ENCODE results near the gene STRN4.

STRN4 gene

DNA sequence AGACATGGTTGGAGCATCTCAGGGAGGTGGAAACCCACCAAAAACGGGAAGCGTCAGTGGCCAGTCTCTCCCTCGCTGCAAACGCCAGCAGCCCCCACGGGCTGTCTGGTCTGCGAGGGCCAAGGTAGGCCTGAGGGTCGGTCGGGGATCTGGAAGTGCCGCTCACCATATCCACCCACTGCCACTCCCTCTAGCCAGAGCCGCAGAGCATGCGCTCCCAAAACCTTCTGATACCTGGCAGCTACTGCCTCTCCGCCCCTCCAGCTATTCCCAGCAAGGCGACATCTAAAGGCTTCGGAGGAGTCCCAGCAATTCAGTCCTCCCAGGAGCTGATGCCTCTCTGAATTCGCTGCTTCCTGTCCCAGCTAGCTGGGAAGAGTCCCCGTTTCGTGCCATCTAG is 4.8 kb downstream of the STRN4 start:
- TF ChIP-seq, protein P1, sequence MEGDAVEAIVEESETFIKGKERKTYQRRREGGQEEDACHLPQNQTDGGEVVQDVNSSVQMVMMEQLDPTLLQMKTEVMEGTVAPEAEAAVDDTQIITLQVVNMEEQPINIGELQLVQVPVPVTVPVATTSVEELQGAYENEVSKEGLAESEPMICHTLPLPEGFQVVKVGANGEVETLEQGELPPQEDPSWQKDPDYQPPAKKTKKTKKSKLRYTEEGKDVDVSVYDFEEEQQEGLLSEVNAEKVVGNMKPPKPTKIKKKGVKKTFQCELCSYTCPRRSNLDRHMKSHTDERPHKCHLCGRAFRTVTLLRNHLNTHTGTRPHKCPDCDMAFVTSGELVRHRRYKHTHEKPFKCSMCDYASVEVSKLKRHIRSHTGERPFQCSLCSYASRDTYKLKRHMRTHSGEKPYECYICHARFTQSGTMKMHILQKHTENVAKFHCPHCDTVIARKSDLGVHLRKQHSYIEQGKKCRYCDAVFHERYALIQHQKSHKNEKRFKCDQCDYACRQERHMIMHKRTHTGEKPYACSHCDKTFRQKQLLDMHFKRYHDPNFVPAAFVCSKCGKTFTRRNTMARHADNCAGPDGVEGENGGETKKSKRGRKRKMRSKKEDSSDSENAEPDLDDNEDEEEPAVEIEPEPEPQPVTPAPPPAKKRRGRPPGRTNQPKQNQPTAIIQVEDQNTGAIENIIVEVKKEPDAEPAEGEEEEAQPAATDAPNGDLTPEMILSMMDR (conservative IDR thresholded peaks at IDR 0.05; ENCODE audit: low read length): no peak
- no peak overlapping the region for H3K4me3 ChIP-seq (ENCODE audit: low read length)
- DNase-seq (ENCODE audit: low read depth): no peak

DNA sequence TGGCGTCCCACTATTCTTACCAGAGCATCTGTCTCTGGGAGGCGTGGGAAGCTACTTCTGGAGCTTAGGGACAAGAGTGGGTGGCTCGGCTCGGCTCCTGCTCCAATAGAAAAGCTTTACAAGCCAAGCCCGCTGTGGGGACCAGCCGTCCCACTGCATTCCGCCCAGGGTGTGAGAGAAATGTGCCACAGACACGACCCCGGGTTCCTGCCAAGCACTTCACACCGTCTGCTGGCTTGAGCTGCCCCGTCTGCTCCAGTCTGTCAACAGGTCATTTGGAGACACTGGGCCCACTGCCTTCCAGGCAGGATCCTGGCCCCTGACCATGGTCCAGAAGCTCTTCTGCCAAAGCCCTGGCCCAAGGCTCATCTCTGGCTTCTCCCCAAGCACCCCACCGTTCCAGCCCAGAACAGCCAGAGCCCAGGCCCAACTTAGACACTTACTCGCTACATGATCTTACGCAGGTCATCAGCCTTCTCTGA is 6.9 kb downstream of the STRN4 start:
- TF ChIP-seq, protein P1 (conservative IDR thresholded peaks at IDR 0.05; ENCODE audit: low read length): no peak
- no peak for DNase-seq (ENCODE audit: low read depth)
- H3K4me3 ChIP-seq (ENCODE audit: low read length): no peak overlapping the region

DNA sequence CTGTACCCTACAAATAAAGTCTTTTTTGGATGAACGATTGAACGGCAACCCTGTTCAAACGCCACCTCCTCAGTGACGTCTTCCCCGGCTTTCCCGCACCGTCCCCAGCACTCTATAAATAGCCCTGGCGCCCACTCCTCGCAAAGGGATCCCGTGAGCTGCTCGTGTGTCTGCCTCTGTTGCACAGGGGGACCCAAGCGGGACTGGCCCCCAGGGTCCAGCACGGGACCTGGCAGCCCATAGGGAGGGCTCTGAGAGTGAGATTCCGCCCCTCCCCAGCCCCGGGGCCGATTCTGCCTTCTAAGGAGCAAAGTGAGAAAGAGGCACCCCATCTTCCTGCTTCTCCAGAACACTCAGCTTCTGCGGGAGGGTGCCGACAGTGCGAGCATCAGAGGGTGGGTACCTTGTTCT is 8.5 kb downstream of the STRN4 start:
- no peak overlapping the region for H3K4me3 ChIP-seq (ENCODE audit: low read length)
- TF ChIP-seq, protein P1 (conservative IDR thresholded peaks at IDR 0.05; ENCODE audit: low read length): no peak
- DNase-seq (ENCODE audit: low read depth): no peak

DNA sequence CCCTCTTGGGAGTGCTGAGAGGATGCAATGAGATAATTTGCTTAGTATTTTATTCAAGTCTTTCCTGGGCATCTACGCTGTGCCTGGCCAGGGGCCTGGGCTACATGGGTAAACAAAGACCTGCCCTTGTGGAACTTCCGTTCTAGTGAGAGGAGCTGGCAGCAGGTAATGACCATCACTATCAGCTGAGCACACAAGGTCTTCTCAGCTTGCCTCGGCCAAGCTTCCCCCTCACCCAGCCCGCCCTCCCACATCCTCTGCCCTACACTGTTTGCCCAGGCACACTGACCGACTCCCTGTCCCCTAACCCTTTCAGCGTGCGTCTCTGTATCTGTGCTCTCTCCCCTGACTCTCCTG is 9.0 kb downstream of the STRN4 start:
- DNase-seq (ENCODE audit: low read depth): no peak
- TF ChIP-seq, protein P1 (conservative IDR thresholded peaks at IDR 0.05; ENCODE audit: low read length): no peak
- H3K4me3 ChIP-seq (ENCODE audit: low read length): no peak overlapping the region

DNA sequence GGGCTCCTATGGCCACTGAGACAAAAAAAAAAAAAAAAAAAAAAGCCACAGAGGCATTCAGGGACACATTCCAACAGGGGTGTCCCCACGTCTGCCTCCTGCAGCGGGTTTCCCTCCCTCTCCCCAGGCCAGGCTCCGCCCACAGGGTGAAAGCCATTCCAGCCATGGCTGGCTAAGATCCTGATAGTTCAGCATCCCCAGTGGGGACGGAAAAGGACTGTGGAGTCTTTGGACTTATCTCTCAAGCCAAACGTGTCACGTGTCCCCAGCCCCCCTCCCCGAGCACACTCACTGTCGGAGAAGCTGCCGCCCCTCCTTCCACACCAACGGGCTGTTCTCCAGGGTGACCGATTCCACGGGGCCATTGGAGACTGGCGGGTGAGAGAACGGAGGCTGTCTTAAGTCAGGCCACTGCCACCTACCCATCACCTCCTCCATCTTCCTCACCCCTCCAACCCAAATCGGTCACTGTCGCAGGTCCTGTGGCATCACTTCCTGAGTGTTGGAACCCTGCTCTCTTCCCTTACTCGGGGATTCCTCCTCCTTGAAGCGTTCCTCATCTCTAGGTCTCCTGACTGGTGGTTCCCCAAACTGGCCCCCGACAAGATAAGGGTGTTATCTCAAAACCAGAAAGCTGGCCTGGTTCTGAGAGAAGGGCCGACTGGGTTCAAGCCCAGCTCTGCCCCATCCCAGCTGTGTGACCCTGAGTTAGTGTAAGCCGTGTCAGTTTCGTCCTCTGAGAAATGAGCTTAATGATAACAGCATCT is 9.5 kb downstream of the STRN4 start:
- TF ChIP-seq, protein P1 (conservative IDR thresholded peaks at IDR 0.05; ENCODE audit: low read length): no peak
- no peak overlapping the region for H3K4me3 ChIP-seq (ENCODE audit: low read length)
- no peak for DNase-seq (ENCODE audit: low read depth)

DNA sequence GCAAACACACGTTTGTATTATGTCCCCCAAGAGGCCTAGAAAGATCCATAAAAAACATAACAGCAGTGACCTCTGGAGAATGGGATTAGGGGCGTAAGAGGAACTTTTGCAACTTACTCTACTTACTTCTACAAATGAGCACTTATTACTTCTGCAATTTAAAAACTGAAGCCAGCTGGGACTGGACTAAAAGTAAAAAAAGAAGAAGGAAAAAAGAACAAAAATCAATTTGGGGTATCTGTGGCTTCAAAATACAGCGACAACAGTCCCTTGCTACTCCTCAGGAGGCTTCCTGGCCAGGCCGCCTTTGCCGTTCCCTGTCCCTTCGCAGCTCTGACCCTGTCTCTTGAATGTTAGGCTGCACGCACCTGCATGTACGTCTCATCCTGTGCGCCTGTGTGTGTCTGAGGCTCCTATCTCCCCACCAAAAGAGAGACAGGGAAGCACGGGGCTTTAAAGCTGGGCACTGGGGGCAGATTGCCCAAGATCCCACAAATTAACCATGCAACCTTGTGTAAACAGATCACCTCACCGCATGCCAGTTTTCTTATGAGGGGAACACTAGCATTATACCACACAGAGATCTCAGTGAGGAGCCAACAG is 12.5 kb downstream of the STRN4 start:
- H3K4me3 ChIP-seq (ENCODE audit: low read length): no peak overlapping the region
- DNase-seq (ENCODE audit: low read depth): no peak
- TF ChIP-seq, protein P1 (conservative IDR thresholded peaks at IDR 0.05; ENCODE audit: low read length): no peak
